MCF 10A (cell line): Measurements from ENCODE around the gene RPS19. TPM values are rescaled to one million over a fixed set of nuclear protein-coding genes. Genes with fewer than 3 reads are reported as not detected.

ENCODE experiments used
- BruUV-seq: library from RNA; stranded (reverse); fragments of 400-500 nt; replicated peaks from 2 replicates; lab custom pipeline; 2021; lab: Mats Ljungman, UMichigan
- CTCF ChIA-PET: fragments of 300-600 bp; sonication (Branson Sonifier 250); formaldehyde crosslinking; extraction: SDS; loops from one replicate; lab custom pipeline; 2021; ENCODE audit warnings: antibody characterized with exemption, inconsistent platforms; lab: Yijun Ruan, JAX
- POLR2A ChIA-PET: fragments of 300-600, 350-650 bp; sonication (Branson Sonifier 250); formaldehyde crosslinking; extraction: SDS; loops from one replicate; lab custom pipeline; 2020; ENCODE audit warnings: antibody characterized with exemption, inconsistent platforms; lab: Yijun Ruan, JAX
- DNase-seq: peaks from one replicate; pipeline ENCODE4 v3.0.0-alpha.2; 2018; ENCODE audit not compliant: unreplicated experiment
- H3K27ac Mint-ChIP-seq: one replicate; pipeline ENCODE4 v1.8.0; 2022; ENCODE audit warnings: mild to moderate bottlenecking, low read depth, mixed read lengths; ENCODE audit not compliant: unreplicated experiment
- H3K27me3 Mint-ChIP-seq: one replicate; pipeline ENCODE4 v1.8.0; 2022; ENCODE audit warnings: mixed read lengths; ENCODE audit not compliant: insufficient read depth, unreplicated experiment
- H3K36me3 Mint-ChIP-seq: one replicate; pipeline ENCODE4 v1.8.0; 2022; ENCODE audit warnings: mild to moderate bottlenecking, moderate library complexity, mixed read lengths; ENCODE audit not compliant: insufficient read depth, unreplicated experiment
- H3K4me1 Mint-ChIP-seq: one replicate; pipeline ENCODE4 v1.8.0; 2022; ENCODE audit warnings: mixed read lengths; ENCODE audit not compliant: insufficient read depth, unreplicated experiment
- H3K4me3 Mint-ChIP-seq: one replicate; pipeline ENCODE4 v1.8.0; 2022; ENCODE audit warnings: mild to moderate bottlenecking, moderate library complexity, mixed read lengths; ENCODE audit not compliant: unreplicated experiment
- H3K9me3 Mint-ChIP-seq: one replicate; pipeline ENCODE4 v1.8.0; 2022; ENCODE audit warnings: mixed read lengths; ENCODE audit not compliant: unreplicated experiment
- intact Hi-C: fragments of 100-400 bp; cut with micrococcal nuclease; formaldehyde crosslinking; loops from 2 replicates; pipeline ENCODE4 v1.14.1; 2022
- total RNA-seq: library from RNA; stranded (reverse); gene quantifications from 2 replicates; pipeline ENCODE4 v1.2.3, GENCODE V29; 2022
- TF ChIP-seq, protein P1 (sequence below): fragments of 200-600 bp; IDR thresholded peaks from one replicate; pipeline ENCODE4 v1.8.0; 2022; ENCODE audit warnings: antibody characterized with exemption, mild to moderate bottlenecking; ENCODE audit not compliant: unreplicated experiment

Gene RPS19
- total RNA-seq, 1 experiment from 2014 or later, result 3,060 TPM

DNA sequence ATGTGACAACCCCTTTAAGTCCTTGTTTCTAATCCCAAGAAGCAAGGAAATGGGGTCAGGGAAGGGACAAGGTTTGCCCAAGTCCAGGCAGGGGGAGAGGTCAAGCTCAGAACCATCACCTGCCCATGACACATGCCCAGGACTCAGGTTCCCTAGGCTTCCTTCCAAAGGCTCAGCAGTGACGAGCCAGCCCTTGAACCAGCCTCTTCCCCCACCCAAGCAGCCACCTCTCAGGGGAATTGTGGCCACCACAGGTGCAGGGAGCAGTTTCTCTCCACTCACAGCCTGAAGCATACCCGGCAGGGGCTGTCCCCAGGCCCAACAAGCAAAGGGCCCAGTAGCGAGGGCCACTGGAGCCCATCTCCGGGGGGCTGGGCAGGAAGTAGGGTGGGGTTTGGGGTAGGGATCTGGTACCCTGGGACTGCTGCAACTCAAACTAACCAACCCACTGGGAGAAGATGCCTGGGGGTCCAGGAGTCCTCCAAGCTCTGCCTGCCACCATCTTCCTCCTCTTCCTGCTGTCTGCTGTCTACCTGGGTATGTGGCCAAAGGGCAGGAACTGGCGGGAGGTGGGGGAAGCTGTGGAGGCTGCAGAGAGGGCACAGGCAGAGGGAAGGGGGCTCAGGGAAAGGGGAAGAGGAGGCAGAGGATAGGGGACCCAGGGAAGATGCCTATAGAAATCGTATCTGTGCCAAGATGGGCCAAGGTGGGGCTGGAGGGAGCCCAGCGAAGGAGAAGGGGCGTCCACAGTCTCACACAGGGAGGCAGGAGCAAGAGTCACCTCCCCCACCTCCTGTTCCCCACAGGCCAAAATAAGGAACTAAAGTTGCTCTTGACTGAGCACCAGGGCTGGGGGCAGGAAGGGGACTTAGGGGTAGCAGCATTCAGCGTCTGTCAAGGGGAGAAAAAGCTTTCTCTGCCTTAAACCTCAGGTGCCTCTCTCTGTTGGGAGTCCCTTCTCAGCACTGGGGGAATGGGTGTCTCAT lies 17.1 kb downstream of the RPS19 start, which contains the start of gene CD79A:
CD79A (plus strand) TSS at position 433 of the 986 bp plus-strand sequence; CDS start at position 459, 26 bp downstream.
- Mint-ChIP-seq H3K36me3 (peaks cover 25% of the 10 kb centered on the region), H3K27me3 (no peaks in the 10 kb centered on the region), H3K4me3 (no peak within 1 kb of the TSS), H3K9me3 (no peaks in the 10 kb centered on the region), H3K4me1 (peaks cover 2% of the 10 kb centered on the region), H3K27ac (no peak within 1 kb of the TSS)
- POLR2A ChIA-PET, result interaction anchor here (9.5 kb wide), 1 partner anchor 15 kb away, joined by 134 read pairs; the partner anchor contains the start of gene RPS19
- DNase-seq, result no peak
- BruUV-seq, result no TSS peak
- TF ChIP-seq, protein P1, sequence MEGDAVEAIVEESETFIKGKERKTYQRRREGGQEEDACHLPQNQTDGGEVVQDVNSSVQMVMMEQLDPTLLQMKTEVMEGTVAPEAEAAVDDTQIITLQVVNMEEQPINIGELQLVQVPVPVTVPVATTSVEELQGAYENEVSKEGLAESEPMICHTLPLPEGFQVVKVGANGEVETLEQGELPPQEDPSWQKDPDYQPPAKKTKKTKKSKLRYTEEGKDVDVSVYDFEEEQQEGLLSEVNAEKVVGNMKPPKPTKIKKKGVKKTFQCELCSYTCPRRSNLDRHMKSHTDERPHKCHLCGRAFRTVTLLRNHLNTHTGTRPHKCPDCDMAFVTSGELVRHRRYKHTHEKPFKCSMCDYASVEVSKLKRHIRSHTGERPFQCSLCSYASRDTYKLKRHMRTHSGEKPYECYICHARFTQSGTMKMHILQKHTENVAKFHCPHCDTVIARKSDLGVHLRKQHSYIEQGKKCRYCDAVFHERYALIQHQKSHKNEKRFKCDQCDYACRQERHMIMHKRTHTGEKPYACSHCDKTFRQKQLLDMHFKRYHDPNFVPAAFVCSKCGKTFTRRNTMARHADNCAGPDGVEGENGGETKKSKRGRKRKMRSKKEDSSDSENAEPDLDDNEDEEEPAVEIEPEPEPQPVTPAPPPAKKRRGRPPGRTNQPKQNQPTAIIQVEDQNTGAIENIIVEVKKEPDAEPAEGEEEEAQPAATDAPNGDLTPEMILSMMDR, result no peak
- intact Hi-C loops, result no loop called here
- CTCF ChIA-PET, result interaction anchor here (0.7 kb wide), 1 partner anchor 59 kb away, joined by 3 read pairs; no protein-coding TSS in a partner anchor

DNA sequence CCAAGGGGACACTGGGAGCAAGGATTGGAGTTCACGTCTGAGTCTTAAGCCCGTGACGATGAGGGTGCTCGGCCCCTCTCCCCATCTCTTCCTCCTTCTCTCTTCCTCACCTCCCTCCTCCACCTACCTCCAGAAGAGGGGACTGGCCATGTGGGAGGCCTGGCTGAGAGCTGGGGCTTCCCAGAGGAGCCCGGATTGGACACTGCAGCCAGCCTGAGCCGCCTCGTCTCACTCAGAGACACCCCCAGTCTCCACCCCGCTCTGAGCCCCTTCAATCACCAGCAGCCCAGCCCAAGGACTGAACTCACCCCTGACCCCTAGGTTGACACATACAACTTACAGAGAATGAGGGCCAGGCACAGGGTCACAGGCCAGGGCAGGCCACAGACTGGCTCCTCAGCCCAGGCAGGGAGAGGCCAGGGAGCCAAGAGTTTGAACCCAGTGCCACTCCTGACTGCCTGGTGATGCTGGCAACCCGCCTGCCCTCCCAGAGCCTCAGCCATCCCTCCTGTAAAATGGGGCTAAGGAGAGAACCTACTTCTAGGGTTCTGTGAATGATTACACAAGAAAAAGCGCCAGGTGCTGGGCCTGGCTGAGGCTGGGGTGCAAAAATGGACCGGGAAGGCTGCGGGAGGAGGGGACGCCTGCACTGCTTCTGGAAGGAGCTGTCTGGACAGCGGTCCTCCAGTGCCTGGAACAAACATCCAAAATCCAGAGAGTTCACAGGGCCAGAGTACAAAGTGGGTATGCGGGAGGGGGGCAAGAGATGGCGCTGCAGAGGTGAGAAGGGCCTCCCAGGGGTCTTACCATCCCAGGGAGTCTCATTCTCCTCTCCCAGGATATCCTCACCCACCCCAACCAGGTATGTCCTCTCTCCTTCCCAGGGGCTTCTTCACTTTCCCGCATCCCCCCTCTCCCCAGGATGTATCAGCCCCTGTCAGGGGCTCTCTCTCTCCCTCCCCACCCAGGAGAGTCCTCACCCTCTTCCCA lies 18.2 kb downstream of the RPS19 start:
- ChIA-PET POLR2A (interaction anchor here (0.6 to 9.5 kb wide), 2 partner anchors 16 to 421 kb away, joined by 3 to 134 read pairs; partner anchors contain the start of gene RPS19), CTCF (interaction anchor here (0.5 kb wide), 1 partner anchor 539 kb away, joined by 4 read pairs; no protein-coding TSS in a partner anchor)
- no peaks in the 10 kb centered on the region for H3K27me3 Mint-ChIP-seq
- no peak for DNase-seq
- H3K36me3 Mint-ChIP-seq, result peaks cover 17% of the 10 kb centered on the region
- TF ChIP-seq, protein P1, result no peak
- no peaks in the 10 kb centered on the region for H3K9me3 Mint-ChIP-seq
- no TSS peak for BruUV-seq
- peaks cover 9% of the 10 kb centered on the region for H3K4me1 Mint-ChIP-seq
- H3K4me3 Mint-ChIP-seq, result no peak overlapping the region
- intact Hi-C loops, result no loop called here
- H3K27ac Mint-ChIP-seq, result no peak overlapping the region

DNA sequence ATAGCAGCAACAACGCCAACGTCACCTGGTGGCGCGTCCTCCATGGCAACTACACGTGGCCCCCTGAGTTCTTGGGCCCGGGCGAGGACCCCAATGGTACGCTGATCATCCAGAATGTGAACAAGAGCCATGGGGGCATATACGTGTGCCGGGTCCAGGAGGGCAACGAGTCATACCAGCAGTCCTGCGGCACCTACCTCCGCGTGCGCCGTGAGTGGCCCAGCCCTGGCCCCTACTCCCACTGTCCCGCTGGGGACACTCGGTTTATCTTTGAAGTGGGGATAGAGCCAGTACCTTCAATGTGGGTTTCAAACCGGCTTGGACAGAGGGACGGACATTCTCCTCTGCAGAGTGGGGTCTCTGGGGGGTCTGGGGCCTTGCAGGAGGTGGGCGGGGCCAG lies 19.0 kb downstream of the RPS19 start:
- intact Hi-C loops, result no loop called here
- POLR2A ChIA-PET, result interaction anchor here (0.6 kb wide), 1 partner anchor 420 kb away, joined by 3 read pairs; no protein-coding TSS in a partner anchor
- H3K9me3 Mint-ChIP-seq, result no peaks in the 10 kb centered on the region
- H3K27ac Mint-ChIP-seq, result no peak overlapping the region
- TF ChIP-seq, protein P1, result no peak
- DNase-seq, result no peak
- H3K27me3 Mint-ChIP-seq, result no peaks in the 10 kb centered on the region
- BruUV-seq, result no TSS peak
- CTCF ChIA-PET, result interaction anchor here (0.5 kb wide), 1 partner anchor 538 kb away, joined by 4 read pairs; no protein-coding TSS in a partner anchor
- H3K4me3 Mint-ChIP-seq, result no peak overlapping the region
- H3K4me1 Mint-ChIP-seq, result peaks cover 9% of the 10 kb centered on the region
- peaks cover 13% of the 10 kb centered on the region for H3K36me3 Mint-ChIP-seq
